ENCODE data around the gene KLF2.

The KLF2 gene

GRCh38 chr19:16306728-16307402 lies 17.8 kb upstream of the KLF2 start:
- DNase-seq (ENCODE audit: low read depth in 2 of 2), result no peak

DNA sequence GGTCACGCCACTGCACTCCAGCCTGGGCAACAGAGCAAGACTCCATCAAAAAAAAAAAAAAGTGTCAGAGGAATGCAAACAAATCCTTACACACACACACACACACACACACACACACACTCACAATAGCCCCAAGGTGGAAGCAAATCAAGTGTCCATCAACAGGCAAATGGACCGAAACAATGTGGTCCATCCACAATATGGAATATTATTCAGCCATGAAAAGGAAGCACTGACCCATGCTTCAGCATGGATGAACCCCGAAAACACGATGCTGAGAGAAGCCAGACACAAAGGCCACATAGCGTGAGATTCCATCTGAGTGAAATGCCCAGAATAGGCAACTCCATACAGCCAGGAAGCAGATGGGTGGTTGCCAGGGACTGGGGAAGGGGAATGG lies 16.5 kb upstream of the KLF2 start:
- DNase-seq (ENCODE audit: low read depth in 2 of 2), result no peak

- no peak for DNase-seq (ENCODE audit: low read depth in 2 of 2)
These were observed 15.0 kb upstream of the KLF2 start for GRCh38 chr19:16309643-16310042.

DNA sequence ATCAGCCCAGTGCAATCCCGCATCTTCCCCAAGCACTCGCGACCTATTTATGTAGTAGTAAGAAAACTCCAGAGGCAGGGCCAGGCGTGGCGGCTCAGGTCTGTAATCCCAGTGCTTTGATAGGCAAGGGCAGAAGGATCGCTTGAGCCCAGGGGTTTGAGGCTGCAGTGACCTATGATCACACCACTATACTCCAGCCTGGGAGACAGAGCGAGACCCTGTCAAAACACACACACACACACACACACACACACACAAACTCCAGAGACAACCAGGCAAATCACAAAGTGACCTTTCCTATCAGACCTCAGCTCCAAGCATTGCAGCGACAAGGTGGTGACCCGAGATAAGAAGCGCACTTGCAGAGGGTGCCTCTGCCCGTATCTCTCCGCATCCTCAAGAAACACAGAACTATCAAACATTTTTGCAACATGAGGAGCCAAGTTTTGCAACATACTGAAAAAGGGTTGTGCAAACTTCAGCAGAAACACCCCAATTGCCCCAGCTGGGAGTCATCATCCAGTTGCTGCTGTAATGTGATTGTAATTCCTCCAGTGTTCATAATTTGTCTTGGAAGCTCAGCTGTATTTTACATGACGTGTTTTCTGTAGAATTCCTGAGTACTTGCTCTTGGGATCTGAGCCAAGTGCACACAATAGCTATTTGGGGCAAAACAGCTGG lies 8.7 kb upstream of the KLF2 start:
- no peak for DNase-seq (ENCODE audit: low read depth in 2 of 2)

- no peak for DNase-seq (ENCODE audit: low read depth in 2 of 2)
These were observed 8.1 kb upstream of the KLF2 start for GRCh38 chr19:16316506-16316882.

- DNase-seq (ENCODE audit: low read depth in 2 of 2), result no peak
These were observed 5.1 kb upstream of the KLF2 start for GRCh38 chr19:16319481-16319880.

- no peak for DNase-seq (ENCODE audit: low read depth in 2 of 2)
These were observed 3.6 kb upstream of the KLF2 start for GRCh38 chr19:16320987-16321386.

- no peak for DNase-seq (ENCODE audit: low read depth in 2 of 2)
These were observed 518 bp downstream of the KLF2 start for GRCh38 chr19:16325161-16325527.

DNA sequence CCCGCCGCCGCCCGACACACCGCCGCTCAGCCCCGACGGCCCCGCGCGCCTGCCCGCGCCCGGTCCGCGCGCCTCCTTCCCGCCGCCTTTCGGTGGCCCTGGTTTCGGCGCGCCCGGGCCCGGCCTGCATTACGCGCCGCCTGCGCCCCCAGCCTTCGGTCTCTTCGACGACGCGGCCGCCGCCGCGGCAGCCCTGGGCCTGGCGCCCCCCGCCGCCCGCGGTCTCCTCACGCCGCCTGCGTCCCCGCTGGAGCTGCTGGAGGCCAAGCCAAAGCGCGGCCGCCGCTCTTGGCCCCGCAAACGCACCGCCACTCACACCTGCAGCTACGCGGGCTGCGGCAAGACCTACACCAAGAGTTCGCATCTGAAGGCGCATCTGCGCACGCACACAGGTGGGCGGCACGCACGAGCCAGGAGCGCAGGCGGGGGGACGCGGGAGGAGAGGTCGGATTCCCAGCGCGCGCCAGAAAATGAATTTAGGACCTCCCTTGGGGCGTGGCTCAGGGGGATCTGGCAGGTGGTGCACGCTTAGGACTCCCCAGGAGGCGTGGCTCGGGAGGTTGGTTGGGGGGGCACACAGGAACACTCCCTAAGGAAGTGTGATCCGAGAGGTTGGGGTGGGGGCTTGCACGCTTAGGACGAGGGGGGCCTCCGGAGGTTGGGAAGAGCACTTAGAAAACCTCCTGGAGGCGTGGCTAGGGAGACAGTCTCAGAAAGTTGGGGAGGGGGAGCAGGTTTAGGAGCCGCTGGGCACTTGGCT lies 1.2 kb downstream of the KLF2 start:
- DNase-seq (ENCODE audit: low read depth in 2 of 2), result no peak

DNA sequence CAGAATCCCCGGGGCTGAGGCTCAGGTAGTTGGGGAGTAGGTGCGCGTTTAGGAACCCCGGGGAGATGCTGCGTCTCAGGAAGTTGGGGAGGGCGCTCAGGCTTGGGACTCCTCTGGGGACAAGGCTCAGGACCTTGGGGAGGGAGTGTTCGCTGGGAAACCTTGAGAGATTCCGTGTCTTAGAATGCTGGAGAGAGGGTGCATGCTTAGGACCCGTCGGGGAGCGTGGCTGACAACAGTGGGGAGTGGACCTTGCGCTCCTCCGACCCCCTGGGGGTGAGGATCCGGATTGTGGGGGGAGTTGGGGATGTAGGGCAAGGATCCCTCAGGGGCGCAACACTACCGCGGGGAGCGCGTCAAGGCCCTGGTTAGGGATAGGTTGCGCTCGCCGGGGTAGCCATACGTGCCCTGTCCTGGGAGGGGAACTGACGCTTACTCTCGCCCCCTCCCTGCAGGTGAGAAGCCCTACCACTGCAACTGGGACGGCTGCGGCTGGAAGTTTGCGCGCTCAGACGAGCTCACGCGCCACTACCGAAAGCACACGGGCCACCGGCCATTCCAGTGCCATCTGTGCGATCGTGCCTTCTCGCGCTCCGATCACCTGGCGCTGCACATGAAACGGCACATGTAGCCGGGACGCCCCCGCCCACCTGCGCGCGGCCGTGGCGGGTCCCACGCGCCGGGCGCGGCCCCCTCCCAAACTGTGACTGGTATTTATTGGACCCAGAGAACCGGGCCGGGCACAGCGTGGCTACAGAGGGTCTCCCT lies 2.0 kb downstream of the KLF2 start:
- no peak for DNase-seq (ENCODE audit: low read depth in 2 of 2)

GRCh38 chr19:16327169-16327475 lies 2.5 kb downstream of the KLF2 start:
- no peak for DNase-seq (ENCODE audit: low read depth in 2 of 2)

GRCh38 chr19:16327501-16327900 lies 2.9 kb downstream of the KLF2 start:
- DNase-seq (ENCODE audit: low read depth in 2 of 2), result no peak

DNA sequence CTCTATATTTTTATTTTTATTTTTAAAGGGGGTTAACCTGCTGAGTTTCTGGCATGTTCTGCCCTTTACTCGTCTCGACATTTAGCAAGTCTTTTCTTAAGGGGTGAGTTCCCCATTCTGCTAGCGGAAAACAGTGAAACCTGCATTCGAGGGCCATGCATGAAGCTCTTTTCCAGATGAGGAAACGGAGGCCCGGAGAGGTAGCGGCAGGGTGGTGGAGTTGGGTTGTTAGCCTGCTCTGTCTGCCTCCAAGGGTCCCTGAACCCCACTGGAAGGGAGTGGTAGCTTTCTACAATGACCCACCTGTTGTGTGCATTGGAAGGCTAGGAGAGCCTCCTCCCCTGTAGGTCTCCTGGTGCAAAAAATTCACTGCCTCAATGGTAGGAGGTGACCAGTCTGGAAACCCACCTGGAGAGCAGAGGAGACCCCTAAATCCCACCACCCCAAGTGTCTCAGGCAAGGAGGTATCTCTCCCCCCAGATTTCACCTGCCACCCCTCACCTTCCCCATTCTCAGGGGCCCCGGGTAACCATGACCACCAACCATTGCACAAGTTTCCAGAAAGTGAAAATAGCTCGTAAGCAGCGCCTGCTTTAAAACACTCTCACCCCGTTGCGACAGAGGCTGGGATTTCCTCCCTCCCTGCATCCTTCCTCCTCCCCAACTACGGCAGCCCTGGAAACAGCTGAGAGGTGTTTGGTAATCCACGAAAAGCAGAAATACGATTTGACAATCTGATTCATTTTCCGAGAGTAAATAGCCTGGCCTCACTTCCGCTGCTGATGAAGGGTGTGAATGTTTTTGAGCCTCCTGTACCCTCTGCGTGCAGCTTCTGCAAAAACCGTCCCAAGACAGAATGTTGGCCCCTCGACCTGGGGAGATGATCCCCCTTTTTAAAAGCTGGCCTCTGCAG lies 3.5 kb downstream of the KLF2 start:
- no peak for DNase-seq (ENCODE audit: low read depth in 2 of 2)

DNA sequence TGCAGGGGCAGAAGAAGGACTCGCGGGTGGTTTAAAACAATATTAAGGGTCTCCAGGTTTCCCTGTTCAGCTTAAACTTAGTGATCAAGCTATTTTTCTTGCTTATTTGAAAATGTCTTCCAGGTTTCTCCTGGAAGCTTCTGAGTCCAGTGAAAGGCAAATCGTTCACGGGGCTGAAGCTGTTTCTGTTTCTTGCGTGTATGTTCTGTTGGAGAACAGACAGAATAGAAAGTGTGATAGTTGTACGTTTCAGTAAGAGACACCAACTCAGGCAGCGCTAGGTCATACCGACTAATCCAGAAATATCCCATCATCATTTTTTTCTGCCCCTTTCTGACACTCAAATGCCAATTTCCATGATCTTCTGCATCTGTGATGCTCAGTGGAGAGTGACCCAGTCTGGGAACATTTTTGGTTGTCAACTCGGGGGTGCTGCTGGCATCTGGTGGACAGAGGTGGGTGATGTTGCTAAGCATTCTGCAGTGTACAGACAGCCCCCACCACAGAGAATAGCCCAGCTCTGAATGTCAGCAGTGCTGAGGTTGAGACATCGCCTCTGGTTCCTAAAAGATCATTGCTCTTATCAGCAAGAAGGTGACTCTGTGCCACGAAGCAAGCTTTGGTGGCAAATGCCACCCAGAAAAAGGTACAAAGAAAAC lies 4.3 kb downstream of the KLF2 start:
- DNase-seq (ENCODE audit: low read depth in 2 of 2), result no peak

DNA sequence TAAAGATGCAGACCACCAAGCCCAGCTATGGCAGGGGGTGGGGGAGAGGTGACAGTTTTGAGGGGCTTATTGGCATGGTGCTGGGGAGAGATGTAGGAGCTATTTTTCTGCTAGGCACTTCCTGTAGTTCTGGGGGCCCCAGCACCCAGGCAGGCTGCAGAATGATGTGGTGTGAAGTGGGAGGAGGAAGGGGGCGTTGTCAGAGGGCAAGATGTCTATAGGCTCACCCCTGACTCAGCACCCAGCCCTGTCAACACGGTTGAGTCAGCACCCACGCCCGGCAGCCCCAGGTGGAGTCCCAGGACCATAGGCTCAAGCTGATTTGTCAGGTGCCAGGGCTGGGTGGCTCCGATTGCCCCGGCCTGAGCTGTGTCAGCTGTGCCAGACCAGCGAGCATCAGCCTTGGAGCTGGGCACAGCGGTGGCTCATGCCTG lies 5.8 kb downstream of the KLF2 start:
- DNase-seq (ENCODE audit: low read depth in 2 of 2), result peak; percentile 83 to 91

DNA sequence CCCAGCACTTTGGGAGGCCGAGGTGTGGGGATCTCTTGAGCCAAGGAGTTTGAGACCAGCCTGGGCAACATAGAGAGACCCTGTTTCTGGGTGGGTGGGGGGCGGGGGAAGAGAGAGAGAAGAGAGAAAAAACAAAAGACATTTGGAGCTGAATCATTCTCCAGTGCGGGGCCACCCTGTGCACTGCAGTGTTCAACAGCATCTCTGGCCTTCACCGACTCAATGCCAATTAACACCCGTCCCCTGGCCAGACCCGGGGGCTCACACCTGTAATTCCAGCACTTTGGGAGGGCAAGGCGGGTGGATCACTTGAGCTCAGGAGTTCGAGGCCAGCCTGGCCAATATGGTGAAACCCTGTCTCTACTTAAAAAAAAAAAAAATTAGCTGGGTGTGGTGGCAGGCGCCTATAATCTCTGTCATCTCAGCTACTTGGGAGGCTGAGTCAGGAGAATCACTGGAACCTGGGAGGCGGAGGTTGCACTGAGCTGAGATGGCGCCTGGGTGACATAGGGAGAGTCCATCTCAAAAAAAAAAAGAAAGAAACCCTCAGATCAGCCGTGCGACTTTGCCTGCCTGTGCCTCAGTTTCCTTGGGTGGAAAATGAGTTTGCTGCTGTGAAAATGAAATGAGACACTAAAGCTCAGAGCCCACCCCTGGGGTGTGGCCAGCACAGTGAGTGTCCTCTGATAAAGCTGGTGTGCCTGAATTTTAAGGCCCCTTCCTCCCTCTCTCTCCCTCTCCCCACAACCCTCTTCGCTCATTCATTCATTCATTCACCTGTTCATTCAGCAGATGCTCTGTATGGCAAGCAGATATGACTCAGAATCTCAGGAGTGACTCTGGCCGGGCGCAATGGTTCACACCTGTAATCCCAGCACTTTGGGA lies 6.4 kb downstream of the KLF2 start:
- no peak for DNase-seq (ENCODE audit: low read depth in 2 of 2)

DNA sequence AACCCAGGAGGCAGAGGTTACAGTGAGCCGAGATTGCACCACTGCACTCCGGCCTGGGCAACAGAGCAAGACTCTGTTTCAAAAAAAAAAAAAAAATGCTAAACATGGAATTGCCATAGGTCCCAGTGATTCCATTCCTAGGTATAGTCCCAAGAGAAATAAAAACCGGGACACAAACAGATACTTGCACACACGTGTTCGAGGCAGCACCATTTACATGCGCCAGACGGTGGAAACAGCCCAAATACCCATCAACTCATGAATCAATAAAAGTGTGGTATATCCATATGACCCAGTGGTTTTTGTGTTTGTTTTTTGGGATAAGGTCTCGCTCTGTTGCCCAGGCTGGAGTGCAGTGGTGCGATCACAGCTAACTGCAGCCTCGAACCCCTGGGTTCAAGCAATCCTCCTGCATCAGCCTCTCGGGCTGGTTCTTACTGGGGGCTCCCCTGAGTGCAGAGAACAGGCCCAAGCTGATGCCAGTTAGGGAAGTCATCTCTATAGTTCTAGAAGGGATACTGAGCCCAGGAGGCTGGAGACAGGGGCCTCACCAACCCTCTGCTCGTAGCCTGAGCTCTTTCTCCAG lies 8.5 kb downstream of the KLF2 start:
- no peak for DNase-seq (ENCODE audit: low read depth in 2 of 2)

GRCh38 chr19:16334411-16334810 lies 9.8 kb downstream of the KLF2 start:
- DNase-seq (ENCODE audit: low read depth in 2 of 2), result no peak

GRCh38 chr19:16335226-16335625 lies 10.6 kb downstream of the KLF2 start:
- no peak for DNase-seq (ENCODE audit: low read depth in 2 of 2)
